Subcutaneous preadipocyte (primary cell): ENCODE data around the gene BCAR1. TPM values are rescaled to one million over a fixed set of nuclear protein-coding genes. Genes with fewer than 3 reads are reported as not detected.

ENCODE experiments used
- small RNA-seq: library from RNA; depleted of rRNA; stranded (forward); fragments of <200 nt; gene quantifications from one replicate; pipeline ENCODE3, GENCODE V24; 2012
- total RNA-seq: library from RNA; depleted of rRNA; stranded (reverse); fragments of >200 nt; gene quantifications from 2 replicates; pipeline ENCODE4 v1.2.3, GENCODE V29; 2012

Gene BCAR1
- total RNA-seq, result 37.8 and 42.4 TPM in 2 replicates

GRCh38 chr16:75251280-75252048, at the start of gene BCAR1:
TSS of gene BCAR1 (minus strand) at chr16:75251624. CDS start at chr16:75251482, 142 bp downstream.

DNA sequence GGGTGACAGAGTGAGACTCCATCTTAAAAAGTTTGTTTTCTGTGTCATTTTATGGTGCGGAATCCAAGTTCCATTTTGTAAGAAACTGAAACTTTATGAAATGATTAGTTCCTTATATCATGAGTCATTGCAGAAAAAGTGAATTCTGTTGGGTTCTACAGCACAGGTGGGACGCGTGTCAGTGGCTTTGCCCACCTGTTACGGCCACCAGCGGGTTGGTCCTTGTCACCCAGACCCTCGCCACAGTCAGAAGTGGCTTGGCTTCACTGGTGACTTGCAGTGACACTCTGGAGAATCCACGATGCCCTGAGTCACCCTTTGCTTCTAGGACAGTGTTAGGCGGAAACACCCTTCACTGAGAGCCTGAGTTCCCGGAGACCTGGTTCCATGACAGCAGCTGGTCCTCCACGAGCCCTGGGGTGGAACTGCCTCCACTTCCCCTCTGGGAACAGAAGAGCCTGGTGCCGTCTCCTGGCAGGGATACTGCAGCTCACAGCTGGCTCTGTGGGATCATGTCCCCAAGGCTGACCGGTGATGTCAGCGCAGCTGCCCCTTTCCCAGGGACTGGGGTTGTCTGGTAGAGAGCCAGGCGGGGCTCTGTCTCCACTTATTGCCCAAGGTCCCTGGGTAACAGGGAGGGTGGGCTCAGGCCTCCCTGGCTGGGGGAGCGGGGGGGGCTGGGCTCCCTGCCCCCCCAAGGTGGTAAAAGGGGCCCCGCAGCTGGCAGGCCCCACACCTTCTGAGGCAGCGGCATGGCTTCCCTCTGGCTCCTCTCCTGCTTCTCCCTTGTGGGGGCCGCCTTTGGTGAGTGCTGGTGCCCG, 33.0 kb downstream of the BCAR1 start, which contains the start of gene CTRB1:
Gene CTRB1, plus strand, starts transcription at position 733 of the 821 bp plus-strand sequence. Its CDS starts 20 bp downstream, at position 753.

DNA sequence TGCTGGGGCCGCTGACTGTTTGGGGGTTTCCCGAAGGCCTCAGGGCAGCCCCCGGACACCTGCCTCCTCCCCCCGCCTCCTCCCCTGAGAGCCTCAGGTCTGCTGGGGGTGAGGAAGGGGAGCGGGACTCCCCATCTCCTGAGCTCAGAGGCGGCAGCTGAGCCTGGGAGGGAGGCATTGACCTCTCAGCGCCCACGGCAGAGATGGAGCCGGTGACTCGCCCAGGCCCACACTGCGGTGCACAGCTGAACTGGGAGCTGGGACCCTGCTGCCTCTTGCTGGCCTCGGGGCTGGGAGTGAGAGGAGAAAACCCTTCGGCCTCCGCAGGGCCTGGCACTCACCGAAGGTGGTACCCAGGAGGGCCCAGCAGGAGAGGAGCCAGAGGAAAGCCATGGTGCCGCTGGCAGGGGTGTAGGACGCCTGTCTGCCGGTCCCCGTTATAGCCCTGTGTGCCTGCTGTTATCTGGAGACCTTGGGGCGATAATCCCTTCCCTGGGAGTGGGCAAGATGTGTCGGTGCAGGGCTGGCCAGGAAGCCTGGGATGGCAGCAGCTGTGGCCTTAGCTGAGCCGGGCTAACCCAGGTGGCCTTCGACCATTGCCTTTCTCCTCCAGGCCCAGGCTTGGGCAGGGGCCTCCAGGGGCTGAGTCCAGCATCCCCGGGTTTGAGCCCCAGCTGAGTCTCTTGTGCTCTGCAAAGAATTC, 44.5 kb downstream of the BCAR1 start, which contains the start of gene CTRB2:
Gene CTRB2, minus strand, starts transcription at position 413 of the 703 bp plus-strand sequence. Its CDS starts 20 bp downstream, at position 393.

Small RNAs within 50 kb of the gene (small RNA-seq; reads per million reads assigned to genes)
- not detected for gene RNU6-758P

Other genes with a start within 250 kb of the BCAR1 start
- gene LDHD, start 134.8 kb downstream of the BCAR1 start, total RNA-seq, result 0.39 and 1.1 TPM in 2 replicates
- gene ZFP1, start 103.1 kb downstream of the BCAR1 start, total RNA-seq, result 10.3 and 12.1 TPM in 2 replicates
- gene CTRB2, start 44.5 kb downstream of the BCAR1 start, total RNA-seq, result not detected in 2 replicates
- not detected in 2 replicates for gene CTRB1, start 32.6 kb downstream of the BCAR1 start, total RNA-seq
- gene CFDP1, start 181.9 kb upstream of the BCAR1 start, total RNA-seq, result 37.7 and 42.6 TPM in 2 replicates
- gene TMEM170A, start 213.1 kb upstream of the BCAR1 start, total RNA-seq, result 9.2 and 18.2 TPM in 2 replicates
- 0.37 and 0.98 TPM in 2 replicates for gene CHST6, start 243.8 kb upstream of the BCAR1 start, total RNA-seq